Mammary epithelial cell (primary cell): ENCODE measurements around the gene ADGRL3.

ENCODE experiments used
- CTCF ChIP-seq, 2 donors: IDR thresholded peaks in 1 of 2; conservative IDR thresholded peaks in 1 of 2; 2 replicates each; pipeline ENCODE4 v1.5.1; 2011 to 2012; ENCODE audit warnings: inconsistent platforms in 2 of 2, low read length in 2 of 2, mild to moderate bottlenecking in 2 of 2, control low read depth in 1 of 2, low read depth in 1 of 2; ENCODE audit not compliant: insufficient read depth in 1 of 2; ENCODE audit errors: extremely low read depth in 1 of 2
- EZH2 ChIP-seq: IDR thresholded peaks from 2 replicates; pipeline ENCODE4 v1.6.1; 2012; ENCODE audit warnings: low read length, inconsistent platforms, borderline replicate concordance

- no peak for TF ChIP-seq CTCF (conservative IDR thresholded peaks at IDR 0.05 in 1 of 2, IDR thresholded peaks at IDR 0.05 in 1 of 2; ENCODE audit: extremely low read depth in 1 of 2, insufficient read depth in 1 of 2, low read depth in 1 of 2, low read length in 2 of 2)
- no peak for TF ChIP-seq EZH2
Observed at GRCh38 chr4:61521451-61521850, 321.3 kb downstream of the ADGRL3 start.
